ENCODE results near the gene FABP7. TPM values are rescaled to one million over a fixed set of nuclear protein-coding genes. Genes with fewer than 3 reads are reported as not detected.

The FABP7 gene
- total RNA-seq, 1 donor, result not detected

DNA sequence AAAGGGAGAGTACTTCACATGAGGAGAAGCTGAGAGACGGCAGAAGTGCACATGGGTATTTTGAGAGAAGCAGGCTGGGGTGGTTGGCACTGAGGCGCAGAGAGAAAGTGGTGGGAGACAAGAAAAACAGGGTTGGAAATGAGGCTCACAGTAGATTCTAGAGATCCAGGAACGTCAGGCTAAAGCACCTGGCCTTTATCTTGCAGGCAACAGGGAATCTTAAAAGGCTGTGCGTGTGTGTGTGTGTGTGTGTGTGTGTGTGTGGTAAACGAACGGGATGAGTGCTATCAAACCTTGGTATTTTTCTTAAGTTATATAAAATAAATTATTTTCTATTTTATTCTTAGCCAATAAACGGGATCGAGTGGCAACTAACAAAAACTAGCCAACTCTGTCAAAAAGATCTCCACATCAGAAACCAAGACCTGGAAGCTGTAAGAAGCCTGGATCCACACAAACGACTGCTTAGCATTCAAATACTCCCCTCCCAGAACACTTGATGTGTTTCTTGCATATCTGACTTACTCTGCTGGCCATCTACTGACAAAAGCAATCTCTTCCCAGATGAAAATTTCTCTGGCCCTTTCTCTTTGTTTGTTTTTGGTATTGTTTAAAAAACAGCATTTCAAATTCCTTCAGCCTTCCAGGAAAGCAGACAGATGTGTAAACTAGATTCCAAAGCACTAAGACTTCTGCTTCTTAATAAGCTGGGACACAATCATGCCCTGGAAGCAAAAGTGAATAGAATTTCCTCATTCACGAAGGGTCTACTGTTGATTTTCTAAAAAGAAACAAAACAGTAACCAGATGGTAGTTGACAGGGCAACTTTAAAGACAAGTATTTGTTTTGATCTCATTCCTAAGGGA, 44.8 kb upstream of the FABP7 start:
- no peak overlapping the region for H2AFZ ChIP-seq (ENCODE audit: low read length)

DNA sequence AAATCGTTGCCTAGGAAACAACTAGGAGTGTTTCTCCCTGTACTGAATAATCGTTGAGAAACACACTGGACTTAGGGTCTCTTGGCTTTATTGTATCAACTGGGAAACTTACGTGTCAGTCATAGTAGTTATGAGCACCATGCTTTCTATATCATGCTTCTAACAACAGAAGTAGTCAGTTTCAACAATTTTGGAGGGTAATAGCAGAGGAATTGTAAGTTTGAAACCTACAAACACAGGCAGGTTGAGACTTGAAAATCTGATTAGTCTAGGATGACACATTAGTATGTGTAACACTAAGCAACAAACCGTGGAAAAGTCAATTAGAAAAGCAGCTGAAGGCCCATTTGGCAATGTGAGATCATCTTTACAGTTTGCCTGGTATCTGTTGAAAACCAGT, 43.9 kb upstream of the FABP7 start:
- Histone ChIP-seq H4K20me1 (ENCODE audit: insufficient read depth, low read length) (no peaks in the 10 kb centered on the region), H2AFZ (ENCODE audit: low read length) (no peak overlapping the region), H3K4me3 (ENCODE audit: insufficient read depth, low read length) (no peak overlapping the region), H3K4me2 (ENCODE audit: insufficient read depth, low read length) (no peak overlapping the region), H3K27ac (ENCODE audit: low read depth, low read length) (no peak overlapping the region), H3K79me2 (ENCODE audit: insufficient read depth, low read length) (no peaks in the 10 kb centered on the region), H3K27me3 (ENCODE audit: insufficient read depth, low read length) (peaks cover 3% of the 10 kb centered on the region), H3K36me3 (ENCODE audit: insufficient read depth, low read length) (no peaks in the 10 kb centered on the region), H3K9me3 (ENCODE audit: low read depth, low read length) (no peaks in the 10 kb centered on the region), H3K4me1 (ENCODE audit: insufficient read depth, low read length) (no peaks in the 10 kb centered on the region)
- DNase-seq (ENCODE audit: insufficient read length, low spot score, missing footprints), result no peak
- TF ChIP-seq, protein P1, sequence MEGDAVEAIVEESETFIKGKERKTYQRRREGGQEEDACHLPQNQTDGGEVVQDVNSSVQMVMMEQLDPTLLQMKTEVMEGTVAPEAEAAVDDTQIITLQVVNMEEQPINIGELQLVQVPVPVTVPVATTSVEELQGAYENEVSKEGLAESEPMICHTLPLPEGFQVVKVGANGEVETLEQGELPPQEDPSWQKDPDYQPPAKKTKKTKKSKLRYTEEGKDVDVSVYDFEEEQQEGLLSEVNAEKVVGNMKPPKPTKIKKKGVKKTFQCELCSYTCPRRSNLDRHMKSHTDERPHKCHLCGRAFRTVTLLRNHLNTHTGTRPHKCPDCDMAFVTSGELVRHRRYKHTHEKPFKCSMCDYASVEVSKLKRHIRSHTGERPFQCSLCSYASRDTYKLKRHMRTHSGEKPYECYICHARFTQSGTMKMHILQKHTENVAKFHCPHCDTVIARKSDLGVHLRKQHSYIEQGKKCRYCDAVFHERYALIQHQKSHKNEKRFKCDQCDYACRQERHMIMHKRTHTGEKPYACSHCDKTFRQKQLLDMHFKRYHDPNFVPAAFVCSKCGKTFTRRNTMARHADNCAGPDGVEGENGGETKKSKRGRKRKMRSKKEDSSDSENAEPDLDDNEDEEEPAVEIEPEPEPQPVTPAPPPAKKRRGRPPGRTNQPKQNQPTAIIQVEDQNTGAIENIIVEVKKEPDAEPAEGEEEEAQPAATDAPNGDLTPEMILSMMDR (IDR thresholded peaks at IDR 0.05; ENCODE audit: extremely low read depth, low read depth, low read length), result no peak

More for the DNA sequence above, 44.8 kb upstream of the FABP7 start:
- TF ChIP-seq, protein P1 (IDR thresholded peaks at IDR 0.05; ENCODE audit: extremely low read depth, low read depth, low read length), result no peak
- peaks cover 3% of the 10 kb centered on the region for H3K27me3 ChIP-seq (ENCODE audit: insufficient read depth, low read length)
- H3K4me3 ChIP-seq (ENCODE audit: insufficient read depth, low read length), result no peak overlapping the region
- H4K20me1 ChIP-seq (ENCODE audit: insufficient read depth, low read length), result no peaks in the 10 kb centered on the region
- H3K36me3 ChIP-seq (ENCODE audit: insufficient read depth, low read length), result no peaks in the 10 kb centered on the region
- H3K79me2 ChIP-seq (ENCODE audit: insufficient read depth, low read length), result no peaks in the 10 kb centered on the region
- no peak overlapping the region for H3K27ac ChIP-seq (ENCODE audit: low read depth, low read length)
- H3K4me2 ChIP-seq (ENCODE audit: insufficient read depth, low read length), result no peak overlapping the region
- no peaks in the 10 kb centered on the region for H3K4me1 ChIP-seq (ENCODE audit: insufficient read depth, low read length)
- no peak for DNase-seq (ENCODE audit: insufficient read length, low spot score, missing footprints)
- no peaks in the 10 kb centered on the region for H3K9me3 ChIP-seq (ENCODE audit: low read depth, low read length)

DNA sequence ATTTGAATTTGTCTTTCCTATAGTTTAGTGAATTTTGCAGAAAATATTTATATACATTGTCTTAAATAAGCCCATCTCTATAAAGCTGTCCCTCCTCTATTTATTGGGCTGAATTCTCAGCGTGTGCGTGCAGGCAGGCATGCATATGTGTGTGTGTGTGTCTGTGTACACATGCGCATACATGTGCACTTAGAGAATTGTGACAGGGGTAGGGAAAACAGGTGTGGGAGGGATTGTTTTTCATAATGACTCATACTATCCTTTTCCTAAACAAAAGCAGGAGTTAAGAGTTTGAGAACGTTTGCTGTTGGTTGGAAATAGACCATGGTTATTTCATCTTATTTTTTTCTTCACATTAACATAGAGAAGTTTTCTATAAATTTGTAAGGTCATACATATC, 43.4 kb upstream of the FABP7 start:
- peaks cover 4% of the 10 kb centered on the region for H3K27me3 ChIP-seq (ENCODE audit: insufficient read depth, low read length)
- H3K4me2 ChIP-seq (ENCODE audit: insufficient read depth, low read length), result no peak overlapping the region
- H3K79me2 ChIP-seq (ENCODE audit: insufficient read depth, low read length), result no peaks in the 10 kb centered on the region
- no peak overlapping the region for H2AFZ ChIP-seq (ENCODE audit: low read length)
- no peak overlapping the region for H3K27ac ChIP-seq (ENCODE audit: low read depth, low read length)
- H3K4me3 ChIP-seq (ENCODE audit: insufficient read depth, low read length), result no peak overlapping the region
- no peak for DNase-seq (ENCODE audit: insufficient read length, low spot score, missing footprints)
- TF ChIP-seq, protein P1 (IDR thresholded peaks at IDR 0.05; ENCODE audit: extremely low read depth, low read depth, low read length), result no peak
- H3K9me3 ChIP-seq (ENCODE audit: low read depth, low read length), result no peaks in the 10 kb centered on the region
- H3K4me1 ChIP-seq (ENCODE audit: insufficient read depth, low read length), result no peaks in the 10 kb centered on the region
- H3K36me3 ChIP-seq (ENCODE audit: insufficient read depth, low read length), result no peaks in the 10 kb centered on the region
- no peaks in the 10 kb centered on the region for H4K20me1 ChIP-seq (ENCODE audit: insufficient read depth, low read length)

DNA sequence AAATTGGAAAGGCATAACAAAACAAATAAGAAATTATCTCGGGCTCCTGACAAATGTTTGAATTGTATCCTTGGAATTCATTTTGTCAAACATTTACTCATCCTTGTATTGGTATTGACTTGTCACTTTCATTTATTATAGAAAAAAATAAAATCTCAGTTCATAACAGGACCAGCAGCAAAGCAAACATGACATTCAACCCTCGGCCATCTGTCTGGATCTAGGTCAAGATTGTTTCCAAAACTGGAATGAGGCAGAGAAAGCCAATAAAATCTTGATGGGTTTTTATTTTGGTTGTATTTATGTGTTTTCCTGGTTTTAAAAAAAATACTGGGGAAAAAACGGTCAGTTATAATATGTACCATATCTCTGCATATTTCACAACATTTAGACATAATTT, 42.9 kb upstream of the FABP7 start:
- no peaks in the 10 kb centered on the region for H3K36me3 ChIP-seq (ENCODE audit: insufficient read depth, low read length)
- peaks cover 4% of the 10 kb centered on the region for H3K27me3 ChIP-seq (ENCODE audit: insufficient read depth, low read length)
- no peak overlapping the region for H2AFZ ChIP-seq (ENCODE audit: low read length)
- H3K79me2 ChIP-seq (ENCODE audit: insufficient read depth, low read length), result no peaks in the 10 kb centered on the region
- no peak overlapping the region for H3K27ac ChIP-seq (ENCODE audit: low read depth, low read length)
- no peak overlapping the region for H3K4me2 ChIP-seq (ENCODE audit: insufficient read depth, low read length)
- H3K4me3 ChIP-seq (ENCODE audit: insufficient read depth, low read length), result no peak overlapping the region
- TF ChIP-seq, protein P1 (IDR thresholded peaks at IDR 0.05; ENCODE audit: extremely low read depth, low read depth, low read length), result no peak
- DNase-seq (ENCODE audit: insufficient read length, low spot score, missing footprints), result no peak
- H4K20me1 ChIP-seq (ENCODE audit: insufficient read depth, low read length), result no peaks in the 10 kb centered on the region
- no peaks in the 10 kb centered on the region for H3K9me3 ChIP-seq (ENCODE audit: low read depth, low read length)
- no peaks in the 10 kb centered on the region for H3K4me1 ChIP-seq (ENCODE audit: insufficient read depth, low read length)
